GM12891 (cell line): ENCODE measurements around the gene SPIRE1.

ENCODE experiments used
- PAX5 ChIP-seq: IDR thresholded peaks from 2 replicates; pipeline ENCODE4 v1.6.1; 2011; ENCODE audit warnings: low read length, moderate library complexity, mild to moderate bottlenecking; ENCODE audit not compliant: insufficient read depth, severe bottlenecking
- POLR2A ChIP-seq: IDR thresholded peaks from 2 replicates; pipeline ENCODE4 v1.6.1; 2011; ENCODE audit warnings: low read depth, low read length, control low read depth
- POLR2AphosphoS5 ChIP-seq: IDR thresholded peaks from 2 replicates; pipeline ENCODE4 v1.6.1; 2011; ENCODE audit warnings: low read depth, low read length, control low read depth
- POU2F2 ChIP-seq: IDR thresholded peaks from 2 replicates; pipeline ENCODE4 v1.6.1; 2011; ENCODE audit warnings: low read depth, mild to moderate bottlenecking, control low read depth, low read length, moderate library complexity
- SPI1 ChIP-seq: IDR thresholded peaks from 2 replicates; pipeline ENCODE4 v1.6.1; 2011; ENCODE audit warnings: low read depth, low read length, control low read depth
- TAF1 ChIP-seq: IDR thresholded peaks from 2 replicates; pipeline ENCODE4 v1.6.1; 2011; ENCODE audit warnings: low read depth, low read length, control low read depth

DNA sequence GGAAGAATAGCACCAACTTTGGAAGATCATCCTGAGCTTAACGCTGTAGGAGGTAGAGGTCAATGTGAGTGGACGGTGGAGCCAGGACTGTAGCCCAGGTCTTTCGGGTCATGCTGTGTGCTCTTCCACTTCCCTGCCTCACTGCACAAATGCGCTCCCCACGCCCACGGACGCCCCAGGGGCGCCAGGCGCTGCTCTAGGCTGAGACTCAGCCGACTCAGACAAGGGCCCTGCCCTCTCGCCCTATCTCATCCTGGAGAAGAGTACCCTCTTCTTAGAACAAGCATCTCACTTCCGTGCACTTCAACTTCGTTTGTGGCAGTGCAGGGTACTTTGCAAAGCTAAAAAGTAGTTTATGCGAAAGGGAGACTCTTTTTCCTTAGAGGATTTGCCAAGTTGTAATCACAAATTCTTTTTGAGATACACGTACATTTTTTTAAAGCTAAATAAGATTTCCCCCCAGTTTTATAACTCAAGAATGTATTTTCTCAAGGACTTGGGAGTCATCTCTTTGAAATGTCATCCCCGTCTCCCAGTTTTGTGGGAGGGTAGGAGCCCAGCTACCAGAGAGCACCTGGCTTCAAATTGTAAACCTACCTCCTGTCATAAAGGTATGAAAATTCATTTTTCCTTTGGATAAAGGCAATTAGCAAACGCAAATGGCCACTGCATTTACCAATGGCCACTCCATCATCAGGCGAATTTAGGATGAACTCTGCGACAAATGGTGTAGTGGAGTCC lies 251.4 kb downstream of the SPIRE1 start:
- TF ChIP-seq POLR2A, result no peak
- no peak for TF ChIP-seq POLR2AphosphoS5
- no peak for TF ChIP-seq POU2F2
- TF ChIP-seq TAF1, result no peak
- TF ChIP-seq SPI1, result no peak
- no peak for TF ChIP-seq PAX5
